ENCODE data around the gene TRAPPC2L. TPM values are rescaled to one million over a fixed set of nuclear protein-coding genes. Genes with fewer than 3 reads are reported as not detected.

The TRAPPC2L gene
- total and polyA plus RNA-seq, 2 donors (not counting 1 experiment from before 2014, with no cell fraction given), result 33.5 to 65.1 TPM

DNA sequence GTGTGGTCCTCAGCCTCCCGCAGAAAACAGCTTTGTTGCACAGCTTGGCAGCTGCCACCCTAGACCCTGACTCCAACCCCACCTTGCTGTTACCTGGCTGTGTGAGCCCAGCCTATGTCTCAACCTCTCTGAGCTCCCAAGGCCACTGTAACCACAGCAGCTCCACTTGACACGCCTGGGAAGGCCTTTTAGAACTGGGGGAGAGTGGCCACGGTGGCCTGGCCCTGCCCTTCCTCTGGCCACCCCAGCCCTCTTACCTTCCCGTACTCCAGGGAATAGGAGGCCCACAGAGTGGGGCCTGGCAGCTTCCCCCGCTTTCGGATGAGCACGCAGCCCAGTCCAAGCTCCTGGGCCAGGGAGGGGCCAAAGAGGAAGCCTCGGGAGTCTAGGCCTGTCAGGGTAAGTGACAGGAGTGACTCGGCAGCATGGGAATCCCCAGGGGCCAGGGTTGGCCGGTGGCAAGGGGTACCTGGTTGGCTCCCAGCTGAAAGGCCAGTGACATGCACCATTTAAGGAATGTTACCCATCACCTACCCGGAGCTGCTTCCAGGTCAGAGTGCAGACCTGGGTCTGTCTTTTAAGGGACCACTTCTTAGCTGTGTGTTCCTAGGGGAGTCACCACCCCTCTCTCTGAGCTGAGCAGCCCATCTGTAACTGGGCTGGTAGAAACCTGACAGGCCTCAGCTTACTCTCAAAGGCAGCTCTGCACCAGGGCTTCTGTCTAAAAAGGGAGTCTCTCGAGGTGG is 46.6 kb upstream of the TRAPPC2L start:
- Histone ChIP-seq H3K27me3 (replicated peaks in 1 of 4; ENCODE audit: control extremely low read depth in 1 of 4, control insufficient read depth in 3 of 4, insufficient read depth in 4 of 4, low read length in 3 of 4) (no peaks in the 10 kb centered on the region), H3K9ac (ENCODE audit: low read length) (peak overlapping the region; percentile 79), H3K4me1 (ENCODE audit: control insufficient read depth in 2 of 2, insufficient read depth in 2 of 2, low read length in 2 of 2) (peaks cover 11 to 22% of the 10 kb centered on the region in 2 donors), H2AFZ (ENCODE audit: insufficient read depth, low read depth, low read length, poor library complexity, severe bottlenecking) (no peak overlapping the region), H4K20me1 (ENCODE audit: control insufficient read depth, insufficient read depth, low read length, poor library complexity, severe bottlenecking) (peaks cover 39% of the 10 kb centered on the region), H3K27ac (ENCODE audit: low read length in 2 of 2) (peak overlapping the region in 1 of 2 donors; percentile 61), H3K4me2 (replicated peaks; ENCODE audit: low read depth, low read length, poor library complexity, severe bottlenecking) (peak overlapping the region; percentile 99), H3K79me2 (ENCODE audit: control insufficient read depth, insufficient read depth, low read length) (peaks cover 15% of the 10 kb centered on the region), H3K36me3 (replicated peaks in 1 of 2; ENCODE audit: control extremely low read depth in 1 of 2, control insufficient read depth in 1 of 2, extremely low read depth in 1 of 2, insufficient read depth in 2 of 2, low read length in 1 of 2) (peaks cover 0 to 23% of the 10 kb centered on the region in 2 experiments), H3K9me3 (ENCODE audit: control extremely low read depth in 1 of 3, control insufficient read depth in 2 of 3, insufficient read depth in 1 of 3, low read length in 2 of 3) (peaks cover 0 to under 1% (median 0%) of the 10 kb centered on the region in 3 donors), H3K4me3 (ENCODE audit: control extremely low read depth in 1 of 5, extremely low read depth in 1 of 5, insufficient read depth in 1 of 5, low read depth in 2 of 5, low read length in 4 of 5) (peak overlapping the region in 4 of 5 experiments; percentile 68 to 90 (median 77))
- TF ChIP-seq, protein P1, sequence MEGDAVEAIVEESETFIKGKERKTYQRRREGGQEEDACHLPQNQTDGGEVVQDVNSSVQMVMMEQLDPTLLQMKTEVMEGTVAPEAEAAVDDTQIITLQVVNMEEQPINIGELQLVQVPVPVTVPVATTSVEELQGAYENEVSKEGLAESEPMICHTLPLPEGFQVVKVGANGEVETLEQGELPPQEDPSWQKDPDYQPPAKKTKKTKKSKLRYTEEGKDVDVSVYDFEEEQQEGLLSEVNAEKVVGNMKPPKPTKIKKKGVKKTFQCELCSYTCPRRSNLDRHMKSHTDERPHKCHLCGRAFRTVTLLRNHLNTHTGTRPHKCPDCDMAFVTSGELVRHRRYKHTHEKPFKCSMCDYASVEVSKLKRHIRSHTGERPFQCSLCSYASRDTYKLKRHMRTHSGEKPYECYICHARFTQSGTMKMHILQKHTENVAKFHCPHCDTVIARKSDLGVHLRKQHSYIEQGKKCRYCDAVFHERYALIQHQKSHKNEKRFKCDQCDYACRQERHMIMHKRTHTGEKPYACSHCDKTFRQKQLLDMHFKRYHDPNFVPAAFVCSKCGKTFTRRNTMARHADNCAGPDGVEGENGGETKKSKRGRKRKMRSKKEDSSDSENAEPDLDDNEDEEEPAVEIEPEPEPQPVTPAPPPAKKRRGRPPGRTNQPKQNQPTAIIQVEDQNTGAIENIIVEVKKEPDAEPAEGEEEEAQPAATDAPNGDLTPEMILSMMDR (IDR thresholded peaks at IDR 0.05), result no peak
- TF ChIP-seq EZH2 (IDR thresholded peaks at IDR 0.05; ENCODE audit: borderline replicate concordance, insufficient read depth, low read depth, low read length, poor library complexity, severe bottlenecking), result no peak
- peak overlapping the region; percentile 92 for H3K4me3 Mint-ChIP-seq
- intact Hi-C loops (cut with micrococcal nuclease), result no loop called here
- H3K4me1 Mint-ChIP-seq, result peaks cover 19% of the 10 kb centered on the region
- peak overlapping the region; percentile 96 for H3K27ac Mint-ChIP-seq
- ChIA-PET POLR2A (interaction anchor here (1.0 to 1.6 kb wide), 3 partner anchors 9 to 357 kb away, joined by 3 to 7 read pairs (median 4); no protein-coding TSS in a partner anchor), CTCF (interaction anchor here (0.9 to 3.9 kb wide), 10 partner anchors 10 to 407 kb away, joined by 3 to 23 read pairs (median 3); partner anchors contain the start of genes PIEZO1 and ZNF778)
- no peaks in the 10 kb centered on the region for H3K9me3 Mint-ChIP-seq (ENCODE audit: insufficient read depth)
- peak; percentile 35 for DNase-seq
- H3K27me3 Mint-ChIP-seq, result no peaks in the 10 kb centered on the region
- no peak for ATAC-seq (ENCODE audit: low read depth)
- 33% methylated on average over 9 of the region's 12 CpGs for WGBS (ENCODE audit: insufficient coverage)
